H7 (cell line): ENCODE results near the gene SYTL5. TPM values are rescaled to one million over a fixed set of nuclear protein-coding genes. Genes with fewer than 3 reads are reported as not detected.

Experiments used
- DNase-seq: peaks from one replicate; pipeline ENCODE4 v3.0.0; 2012
- H3K27me3 ChIP-seq: 2 replicates; pipeline ENCODE4 v1.6.0; 2011; ENCODE audit warnings: mild to moderate bottlenecking, low read length; ENCODE audit not compliant: control insufficient read depth, insufficient read depth
- H3K36me3 ChIP-seq: replicated peaks from 2 replicates; pipeline ENCODE4 v1.5.1; 2011; ENCODE audit warnings: low read length; ENCODE audit not compliant: control insufficient read depth, insufficient read depth
- H3K4me3 ChIP-seq: 2 replicates; pipeline ENCODE4 v1.5.1; 2011; ENCODE audit warnings: low read depth, mild to moderate bottlenecking, control low read depth, low read length, moderate library complexity; ENCODE audit not compliant: insufficient read depth
- total RNA-seq: library from RNA; depleted of rRNA; stranded (reverse); fragments of >200 nt; shearing (Covaris generic); gene quantifications from 2 replicates; pipeline ENCODE4 v1.2.3, GENCODE V29; 2014

Gene SYTL5
- total RNA-seq, 1 experiment from 2014 or later: 0.35 TPM

DNA sequence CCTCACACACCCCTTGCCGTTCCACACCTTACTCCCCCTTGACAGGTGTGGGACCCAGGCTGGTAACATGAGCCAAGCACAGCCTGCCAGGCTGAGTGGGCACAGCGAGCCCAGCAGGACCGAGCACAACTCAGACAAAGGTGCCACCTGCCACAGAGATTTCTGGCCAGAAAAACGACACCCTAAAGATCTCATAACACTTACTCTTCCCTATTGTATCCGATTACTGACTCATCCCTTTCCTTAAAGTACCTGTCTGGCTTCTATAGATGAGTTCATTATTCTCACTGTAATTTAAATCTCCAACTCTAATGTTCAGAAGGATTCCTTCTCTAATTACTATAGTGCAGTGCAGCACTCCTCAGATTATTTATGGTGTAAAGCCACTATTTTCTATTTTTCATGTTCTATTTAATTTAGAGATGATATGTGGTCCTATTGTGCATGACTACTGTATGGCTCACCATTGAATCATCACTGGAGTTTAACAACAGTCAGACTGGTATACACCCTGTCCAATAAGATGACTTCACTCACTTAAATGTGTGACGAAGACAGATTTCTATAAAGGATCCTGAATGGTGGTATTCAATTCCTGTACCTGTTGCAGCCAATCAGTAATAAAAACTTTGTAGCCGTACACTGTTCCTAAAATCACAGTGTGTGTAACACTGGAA lies 7.6 kb upstream of the SYTL5 start:
- H3K27me3 ChIP-seq: no peaks in the 10 kb centered on the region
- no peak for DNase-seq
- H3K36me3 ChIP-seq: no peaks in the 10 kb centered on the region
- H3K4me3 ChIP-seq: no peak overlapping the region

DNA sequence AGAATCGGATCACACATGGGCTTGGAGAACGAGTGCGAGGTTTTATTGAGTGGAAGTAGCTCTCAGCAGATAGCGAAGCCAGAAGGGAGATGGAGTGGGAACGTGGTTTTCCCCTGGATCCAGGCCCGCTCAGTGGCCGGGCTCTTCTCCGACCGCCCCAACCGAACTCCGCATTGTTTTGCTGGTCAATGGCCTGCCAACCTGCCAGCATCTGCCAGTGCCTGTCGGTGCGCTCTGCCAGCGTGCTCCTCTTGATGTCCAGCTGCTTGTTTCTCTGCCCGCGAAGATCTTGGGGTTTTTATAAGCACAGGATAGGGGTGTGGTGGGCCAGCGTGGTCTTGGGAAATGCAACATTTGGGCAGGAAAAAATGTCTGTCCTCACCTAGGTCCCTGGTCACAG lies 5.6 kb upstream of the SYTL5 start:
- H3K27me3 ChIP-seq: no peaks in the 10 kb centered on the region
- DNase-seq: no peak
- no peak overlapping the region for H3K4me3 ChIP-seq
- no peaks in the 10 kb centered on the region for H3K36me3 ChIP-seq

DNA sequence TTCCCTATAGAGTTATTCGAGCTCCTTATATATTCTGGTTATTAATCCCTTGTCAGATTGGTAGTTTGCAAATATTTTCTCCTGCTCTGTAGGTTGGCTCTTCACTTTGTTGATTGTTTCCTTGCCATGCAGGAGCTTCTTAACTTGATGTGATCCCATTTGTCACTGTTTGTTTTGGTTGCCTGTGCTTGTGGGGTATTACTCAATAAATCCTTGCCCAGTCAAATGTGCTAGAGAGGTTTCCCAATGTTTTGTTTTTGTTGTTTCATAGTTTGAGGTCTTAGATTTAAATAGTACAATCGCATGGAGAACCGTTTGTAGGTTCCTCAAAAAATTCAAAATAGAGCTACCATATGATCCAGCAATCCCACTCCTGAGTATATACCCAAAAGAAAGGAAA lies 2.3 kb upstream of the SYTL5 start:
- H3K36me3 ChIP-seq: no peaks in the 10 kb centered on the region
- DNase-seq: no peak
- no peak overlapping the region for H3K4me3 ChIP-seq
- no peaks in the 10 kb centered on the region for H3K27me3 ChIP-seq

DNA sequence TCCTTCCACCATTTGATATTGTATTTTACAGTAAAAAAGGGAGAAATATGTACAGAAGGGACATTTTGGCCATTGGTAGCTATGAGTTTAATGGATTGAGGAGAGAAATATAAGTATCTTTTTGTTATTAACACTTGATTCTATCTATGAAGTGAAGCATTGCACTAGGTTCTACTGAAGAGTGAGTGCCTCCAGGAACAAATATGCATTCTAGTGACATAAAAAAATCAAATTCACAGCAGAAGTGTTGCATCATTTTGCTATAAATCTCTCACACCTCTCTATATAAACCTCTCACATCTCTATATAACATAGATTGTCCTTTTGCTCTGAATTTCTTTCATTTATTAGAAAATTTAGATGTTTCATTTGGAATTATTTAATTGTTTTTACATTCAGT lies 425 bp downstream of the SYTL5 start:
- H3K4me3 ChIP-seq: no peak overlapping the region
- H3K27me3 ChIP-seq: no peaks in the 10 kb centered on the region
- no peak for DNase-seq
- no peaks in the 10 kb centered on the region for H3K36me3 ChIP-seq

DNA sequence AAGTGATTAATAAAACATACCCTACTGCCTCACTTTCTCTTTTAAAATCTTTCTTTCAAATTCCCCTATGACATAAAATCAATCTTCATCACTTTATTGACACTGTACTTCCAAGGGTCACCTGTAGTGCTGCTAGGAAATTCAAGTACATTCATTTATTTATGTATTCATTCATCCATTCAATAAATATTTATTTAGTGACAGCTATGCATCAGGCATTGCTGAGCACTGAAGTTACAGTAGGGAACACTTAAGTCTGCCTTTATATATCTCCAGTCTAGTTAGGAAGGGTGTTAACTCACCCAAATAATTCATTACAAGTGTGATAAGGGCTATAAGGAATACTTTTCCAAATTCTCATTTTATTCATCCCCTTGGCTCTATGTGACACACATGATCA lies 2.3 kb downstream of the SYTL5 start:
- no peak for DNase-seq
- Histone ChIP-seq H3K27me3 (no peaks in the 10 kb centered on the region), H3K4me3 (no peak overlapping the region), H3K36me3 (no peaks in the 10 kb centered on the region)

DNA sequence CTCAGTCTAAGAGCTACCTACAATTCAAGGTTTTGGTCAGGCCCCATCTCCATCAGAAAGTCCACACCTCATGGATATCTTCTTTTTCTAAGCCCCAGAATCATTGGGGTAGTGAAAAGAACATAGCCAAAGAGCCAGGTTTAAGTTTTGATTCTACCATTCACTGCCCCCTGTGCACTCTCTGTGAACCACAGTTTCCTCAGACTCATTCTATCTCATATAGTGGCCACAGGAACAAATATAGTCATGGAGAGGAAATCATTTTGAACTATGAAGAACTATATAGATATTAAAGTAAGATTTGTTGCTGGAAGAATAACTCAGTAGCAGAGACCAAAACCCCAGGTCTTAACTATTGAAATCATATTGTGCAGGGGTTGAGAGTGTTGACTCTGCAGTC lies 3.3 kb downstream of the SYTL5 start:
- DNase-seq: no peak

DNA sequence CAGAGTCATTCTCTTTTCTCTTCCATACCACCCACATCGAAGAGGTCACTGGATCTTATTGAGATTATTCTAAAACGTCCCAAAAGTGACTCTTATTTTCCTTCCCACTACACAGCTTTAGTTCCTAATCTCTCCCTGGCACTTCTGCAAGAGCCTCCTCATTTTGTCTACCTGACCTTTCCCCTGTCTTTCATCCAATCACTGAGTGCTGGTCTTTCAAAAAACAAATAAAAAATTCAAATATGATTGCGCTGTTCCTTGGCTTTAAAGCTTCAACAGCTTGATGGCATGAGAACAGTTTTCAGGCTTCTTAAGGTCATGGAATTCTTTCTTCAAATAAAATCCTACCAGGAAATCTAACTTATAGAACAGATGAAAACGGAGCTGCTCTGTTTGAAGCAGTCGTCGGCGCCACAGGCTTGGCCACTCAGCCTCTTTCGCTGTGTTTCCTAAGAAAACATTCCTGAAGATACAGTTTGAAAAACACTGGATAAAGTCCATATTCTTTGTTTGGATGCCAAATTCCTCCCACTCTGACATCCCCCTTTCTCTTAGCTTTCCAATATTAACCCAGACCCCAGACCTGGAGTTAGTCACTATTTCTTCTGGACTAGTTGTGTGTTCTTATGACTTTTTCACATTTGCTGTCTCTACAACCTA lies 12.5 kb downstream of the SYTL5 start:
- Histone ChIP-seq H3K4me3 (no peak overlapping the region), H3K36me3 (no peaks in the 10 kb centered on the region), H3K27me3 (no peaks in the 10 kb centered on the region)
- no peak for DNase-seq

More for the DNA sequence above, 3.3 kb downstream of the SYTL5 start:
- no peak overlapping the region for H3K4me3 ChIP-seq
- H3K27me3 ChIP-seq: no peaks in the 10 kb centered on the region
- H3K36me3 ChIP-seq: no peaks in the 10 kb centered on the region

DNA sequence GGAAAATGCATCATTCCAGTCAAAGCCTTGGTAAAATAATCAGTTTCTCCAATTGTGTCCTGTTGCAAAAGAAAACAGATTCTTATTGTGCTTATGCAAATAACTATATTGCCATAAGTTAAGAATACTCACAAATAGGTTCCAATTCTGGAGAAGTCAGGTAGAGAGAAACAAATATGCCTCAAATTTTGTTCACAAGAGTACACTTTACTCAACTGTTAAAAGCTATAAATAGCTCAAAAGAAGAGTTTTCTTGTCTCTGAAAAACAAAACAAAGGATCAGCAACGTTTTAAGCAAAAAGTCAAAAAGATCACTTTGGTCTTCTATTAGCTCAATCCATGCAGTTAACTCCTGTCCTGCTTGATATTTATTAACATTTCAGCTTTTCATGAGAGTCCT lies 21.9 kb downstream of the SYTL5 start:
- H3K27me3 ChIP-seq: no peaks in the 10 kb centered on the region

DNA sequence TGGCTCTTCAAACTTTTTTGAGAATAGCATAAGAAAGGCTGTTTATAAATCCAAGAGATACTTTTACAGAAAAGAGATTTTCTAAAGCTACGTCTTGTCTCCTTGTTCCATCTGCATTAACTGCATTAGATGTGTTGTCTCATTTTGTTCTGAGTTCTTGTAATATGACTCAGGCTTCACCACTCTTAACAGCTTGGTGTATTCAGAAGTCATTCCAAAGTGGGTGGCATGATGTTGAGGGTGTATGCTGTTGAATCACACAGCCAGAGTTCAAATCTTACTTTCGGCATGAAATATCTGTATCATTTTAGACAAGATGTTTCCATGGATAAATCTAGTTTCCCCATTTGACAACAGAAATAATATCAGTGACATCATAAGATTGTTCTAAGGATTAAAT lies 30.1 kb downstream of the SYTL5 start:
- Histone ChIP-seq H3K4me3 (no peak overlapping the region), H3K27me3 (no peaks in the 10 kb centered on the region), H3K36me3 (no peaks in the 10 kb centered on the region)
- DNase-seq: no peak

More for the DNA sequence above, 21.9 kb downstream of the SYTL5 start:
- Histone ChIP-seq H3K4me3 (no peak overlapping the region), H3K36me3 (no peaks in the 10 kb centered on the region)
- no peak for DNase-seq

DNA sequence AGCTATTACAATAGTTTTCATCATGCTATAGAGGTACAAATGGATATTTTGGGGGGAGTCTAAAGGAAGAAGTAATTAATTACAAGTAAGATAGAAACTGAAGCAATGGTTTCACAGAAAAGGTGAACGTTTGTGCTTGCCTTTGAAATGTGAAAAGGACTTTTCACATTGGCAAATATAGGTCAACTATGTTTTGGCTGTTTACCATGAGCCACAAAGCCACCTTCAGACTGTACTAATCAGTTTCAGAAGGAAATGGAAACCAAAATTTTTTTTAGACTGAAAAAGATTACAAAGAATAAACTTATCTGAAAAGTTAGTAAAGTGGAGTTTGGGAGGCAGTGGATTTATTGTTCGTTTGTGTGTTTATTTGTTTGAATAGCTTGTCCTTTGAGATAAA lies 32.1 kb downstream of the SYTL5 start:
- no peak for DNase-seq
- Histone ChIP-seq H3K27me3 (no peaks in the 10 kb centered on the region), H3K36me3 (no peaks in the 10 kb centered on the region), H3K4me3 (no peak overlapping the region)

DNA sequence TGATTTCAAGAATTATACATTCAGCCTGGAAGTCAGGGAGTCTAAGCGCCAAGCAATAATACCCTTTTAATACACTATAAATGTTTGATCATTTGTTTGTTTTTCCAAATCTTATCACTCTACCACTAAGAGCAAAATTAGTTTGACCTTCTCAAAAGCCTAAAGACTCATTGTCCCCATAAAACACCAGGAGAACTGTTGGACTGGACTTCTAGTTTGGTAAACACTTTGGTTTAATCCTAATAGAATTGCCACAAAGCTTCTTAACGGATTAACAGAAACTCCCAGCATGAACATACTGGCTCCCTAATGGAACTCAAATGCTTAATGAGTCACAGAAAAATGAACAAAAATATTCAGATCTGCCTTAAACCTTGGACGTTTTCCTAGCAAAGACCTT lies 34.9 kb downstream of the SYTL5 start:
- no peak overlapping the region for H3K4me3 ChIP-seq
- no peak for DNase-seq
- no peaks in the 10 kb centered on the region for H3K36me3 ChIP-seq
- no peaks in the 10 kb centered on the region for H3K27me3 ChIP-seq

DNA sequence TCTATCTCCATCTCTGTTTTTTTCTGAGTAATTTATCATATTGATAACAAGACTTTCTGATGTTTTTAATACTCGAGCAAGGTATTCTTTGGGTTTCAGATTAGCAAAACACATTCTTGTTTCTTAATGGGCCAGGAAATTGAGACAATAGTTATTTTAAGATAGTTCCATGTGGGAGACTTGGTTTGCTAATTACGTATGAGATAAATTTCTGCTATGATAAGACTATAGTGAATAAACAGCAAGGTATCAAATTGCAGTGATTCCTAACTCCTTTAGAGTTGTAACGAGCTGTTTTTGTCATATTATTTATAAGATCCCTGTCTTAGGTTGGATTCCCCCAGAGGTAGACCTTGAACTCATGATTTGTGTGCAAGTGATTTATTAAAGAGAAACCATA lies 38.3 kb downstream of the SYTL5 start:
- no peaks in the 10 kb centered on the region for H3K36me3 ChIP-seq
- no peak for DNase-seq
- H3K27me3 ChIP-seq: no peaks in the 10 kb centered on the region
- H3K4me3 ChIP-seq: no peak overlapping the region

DNA sequence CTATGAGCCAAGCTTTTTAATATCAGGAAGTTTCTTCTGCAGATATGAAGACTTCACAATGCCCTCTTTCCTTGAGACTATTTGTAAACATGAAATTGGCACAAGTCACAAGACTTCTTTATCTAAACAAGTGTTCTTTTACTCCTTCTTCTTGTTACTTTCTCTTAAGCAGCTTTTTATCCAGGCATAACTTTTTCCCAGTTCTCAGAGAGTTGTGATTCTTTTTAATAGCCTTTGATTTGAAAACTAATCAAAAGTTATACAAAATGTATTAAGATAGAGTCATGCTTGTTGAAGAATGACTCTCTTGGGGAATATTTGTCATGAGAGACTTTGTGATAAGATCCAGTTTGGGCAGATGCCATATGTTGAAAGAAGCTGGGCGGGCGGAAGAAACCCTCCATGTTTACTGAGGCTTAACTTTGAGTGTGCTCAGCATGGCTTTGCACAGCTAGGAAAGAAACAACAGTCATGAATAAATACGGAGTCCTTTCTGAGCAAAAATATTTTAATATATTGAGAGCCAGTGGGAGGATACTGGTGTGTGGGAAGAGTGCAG lies 39.3 kb downstream of the SYTL5 start:
- no peak overlapping the region for H3K4me3 ChIP-seq
- DNase-seq: no peak
- no peaks in the 10 kb centered on the region for H3K27me3 ChIP-seq
- H3K36me3 ChIP-seq: no peaks in the 10 kb centered on the region

DNA sequence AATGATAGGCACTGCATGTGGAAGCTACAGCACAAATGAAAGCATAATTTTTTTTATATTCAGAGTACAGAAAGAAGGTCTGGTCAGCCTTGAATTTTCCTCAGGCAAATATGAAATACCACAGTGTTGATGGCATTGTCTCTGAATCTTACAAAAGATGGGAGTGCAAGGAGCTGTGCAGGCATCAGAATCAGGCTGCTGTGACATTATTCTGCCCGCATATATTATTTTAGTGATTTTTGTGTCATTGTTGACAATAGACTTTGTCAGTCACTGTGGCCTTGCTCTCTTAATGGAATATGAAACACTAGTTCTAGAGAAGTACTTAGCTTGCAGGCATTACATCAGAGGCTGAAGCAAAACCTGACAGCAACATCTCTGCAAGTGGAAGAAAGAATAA lies 42.5 kb downstream of the SYTL5 start:
- no peak for DNase-seq
- H3K36me3 ChIP-seq: no peaks in the 10 kb centered on the region
- H3K27me3 ChIP-seq: no peaks in the 10 kb centered on the region
- H3K4me3 ChIP-seq: no peak overlapping the region

DNA sequence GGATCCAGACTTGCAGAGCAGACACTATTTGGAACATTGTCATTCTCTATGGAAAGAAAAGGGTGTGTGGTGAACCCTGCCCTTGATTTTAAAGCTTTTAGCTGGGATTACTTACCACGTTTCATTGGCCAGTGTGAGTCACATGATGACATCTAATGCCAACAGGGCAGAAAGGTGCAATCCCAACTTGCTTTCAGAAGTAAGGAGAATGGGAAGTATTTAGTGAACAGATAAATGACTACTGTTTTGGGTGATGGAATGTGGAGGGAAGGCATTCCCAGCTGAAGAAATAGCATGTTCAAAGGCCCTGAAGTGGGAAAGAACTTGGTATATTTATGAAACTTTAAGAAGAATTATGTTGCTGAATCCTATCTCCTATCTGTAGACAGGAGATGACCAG lies 44.5 kb downstream of the SYTL5 start:
- no peaks in the 10 kb centered on the region for H3K36me3 ChIP-seq
- no peak for DNase-seq
- H3K27me3 ChIP-seq: no peaks in the 10 kb centered on the region
- H3K4me3 ChIP-seq: no peak overlapping the region
